COLO829 (cell line): ENCODE data around the gene CALB2.

ENCODE experiments used
- DNase-seq: peaks from one replicate; pipeline ENCODE4 v3.0.0; 2012; ENCODE audit warnings: low spot score

Gene CALB2

GRCh38 chr16:71426880-71427615, 68.5 kb downstream of the CALB2 start:
- DNase-seq = no peak

DNA sequence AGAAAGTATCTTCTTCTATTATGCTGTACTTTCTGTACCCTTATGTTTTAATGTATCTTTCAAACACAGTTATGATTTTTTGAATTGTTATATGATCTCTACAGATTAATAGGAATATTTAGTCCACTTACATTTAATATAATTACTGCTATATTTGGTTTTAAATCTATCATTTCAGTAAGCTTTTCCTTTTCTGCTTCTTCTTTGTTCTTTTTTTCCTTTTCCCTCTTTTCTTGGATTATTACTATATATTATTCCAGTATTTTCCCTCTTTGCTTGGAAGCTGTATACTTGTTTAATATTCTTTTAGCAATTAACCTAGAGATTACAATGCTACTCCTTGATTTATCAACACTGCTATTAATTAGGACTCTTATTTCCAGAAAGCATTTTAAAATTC, 69.9 kb downstream of the CALB2 start:
- DNase-seq = no peak

- DNase-seq = no peak
Measured at GRCh38 chr16:71428883-71429282, 70.4 kb downstream of the CALB2 start.

DNA sequence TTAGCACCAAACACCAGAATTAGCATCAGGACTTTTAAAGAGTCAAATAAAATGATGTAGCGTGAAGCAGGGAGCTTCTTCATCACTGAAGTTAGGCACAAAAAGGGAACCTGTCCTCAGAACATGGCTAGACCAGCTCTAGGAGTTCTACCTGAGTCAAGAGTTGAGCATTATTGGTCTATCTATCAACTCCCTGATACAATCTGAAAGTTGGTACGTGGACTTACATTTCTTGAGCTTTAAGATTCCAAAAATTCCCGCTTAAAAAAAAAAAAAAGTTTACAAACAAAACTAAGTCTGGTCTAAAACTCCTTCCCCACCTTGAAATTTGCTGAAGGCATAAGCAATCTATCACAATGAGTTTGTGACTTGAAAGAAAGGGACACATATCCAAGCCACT, 71.1 kb downstream of the CALB2 start:
- DNase-seq = no peak

DNA sequence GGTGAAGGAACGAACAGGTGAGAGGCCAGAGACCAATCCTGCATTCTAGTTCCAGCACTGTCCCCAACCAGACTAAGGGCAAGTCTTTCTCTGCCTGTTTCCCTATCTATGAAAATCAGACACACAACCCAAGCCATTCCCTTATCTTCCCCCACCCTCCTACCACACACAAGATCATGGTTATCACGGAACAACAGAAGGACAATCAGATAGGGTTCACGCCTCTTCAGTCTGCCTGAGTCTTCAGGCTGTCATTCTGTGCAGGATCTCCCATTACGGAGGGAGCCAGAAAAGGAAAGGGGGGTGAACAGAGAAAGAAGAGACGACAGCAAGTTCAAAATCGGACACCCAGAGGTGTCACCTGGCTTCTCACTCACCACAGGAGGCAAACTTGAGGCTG, 72.2 kb downstream of the CALB2 start:
- no peak for DNase-seq

GRCh38 chr16:71431176-71431575, 72.7 kb downstream of the CALB2 start:
- DNase-seq = no peak

- DNase-seq = no peak
Measured at GRCh38 chr16:71431991-71432390, 73.5 kb downstream of the CALB2 start.

GRCh38 chr16:71432906-71433305, 74.4 kb downstream of the CALB2 start:
- DNase-seq = no peak

DNA sequence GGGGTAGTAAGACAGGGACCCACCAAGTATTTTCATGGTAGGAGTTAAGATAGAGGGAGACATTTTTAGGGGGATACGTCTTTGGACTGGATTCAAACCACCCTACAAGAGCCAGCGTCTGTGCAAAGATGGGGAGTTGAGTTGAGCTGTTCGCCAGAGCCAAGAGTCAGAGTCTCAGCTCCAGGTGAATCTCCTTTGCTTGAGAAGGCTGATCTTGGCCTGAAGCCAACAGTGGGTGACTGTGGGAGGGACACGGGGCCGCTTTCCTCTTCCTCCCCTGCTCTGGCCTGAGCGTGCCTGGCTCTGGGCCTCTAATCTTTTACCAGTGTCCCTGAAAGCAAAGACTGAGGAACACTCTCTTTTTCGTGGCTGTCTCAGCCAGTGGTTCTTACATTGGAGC, 78.0 kb downstream of the CALB2 start:
- no peak for DNase-seq

GRCh38 chr16:71439523-71439922, 81.0 kb downstream of the CALB2 start:
- DNase-seq = no peak
